Ovary (tissue), 9 donors: ENCODE data around the gene PGPEP1. TPM values are rescaled to one million over a fixed set of nuclear protein-coding genes. Genes with fewer than 3 reads are reported as not detected.

ENCODE experiments used
- DNase-seq, 5 donors: peaks; one replicate each; pipeline ENCODE4 v3.0.0-alpha.2; 2019 to 2020
- H3K27ac ChIP-seq, 2 donors: fragments of 200-600 bp; one replicate each; pipeline versions ENCODE4 v1.5.1 to v1.8.0; 2019 to 2022
- H3K27me3 ChIP-seq: fragments of 200-600 bp; one replicate; pipeline ENCODE4 v1.8.0; 2022
- H3K36me3 ChIP-seq: fragments of 200-600 bp; sonication (generic); one replicate; pipeline ENCODE4 v1.5.1; 2019
- H3K4me1 ChIP-seq: one replicate; pipeline ENCODE4 v1.8.1; 2013; ENCODE audit warnings: mild to moderate bottlenecking, moderate library complexity; ENCODE audit not compliant: insufficient read depth
- H3K4me3 ChIP-seq: fragments of 200-600 bp; sonication (generic); one replicate; pipeline ENCODE4 v1.5.1; 2017
- H3K9me3 ChIP-seq, 2 donors: fragments of 200-600 bp in 1 of 2; sonication (generic) in 1 of 2; one replicate each; pipeline versions ENCODE4 v1.5.1 to v1.8.1; 2013 to 2019; ENCODE audit warnings: mild to moderate bottlenecking in 1 of 2, moderate library complexity in 1 of 2
- EP300 ChIP-seq: sonication (generic); formaldehyde crosslinking; IDR thresholded peaks from one replicate; pipeline ENCODE4 v1.6.1; 2017; ENCODE audit warnings: antibody characterized with exemption
- POLR2A ChIP-seq: fragments of 450-650 bp; IDR thresholded peaks from one replicate; pipeline ENCODE4 v1.6.1; 2017; ENCODE audit warnings: antibody characterized with exemption, mild to moderate bottlenecking, moderate library complexity
- WGBS, 3 donors: extraction: QIAGEN DNeasy Blood & Tissue Kit in 1 of 3; methylation state at CpG; one replicate each; pipeline versions ENCODE4 v1.1.5 to v1.1.7; 2013 to 2017; 5-methylcytosine and 5-hydroxymethylcytosine counted together
- intact Hi-C, 4 donors: fragments of 100-400 bp; cut with DNase I; formaldehyde crosslinking; loops; one replicate each; pipeline versions ENCODE4 v1.11.0 to v1.15.1; 2022 to 2023
- polyA plus RNA-seq, 2 donors: library from polyadenylated mRNA; stranded (reverse); fragments of 200-250 nt in 1 of 2; fragments of 350-450 nt in 1 of 2; fragmentation: Illumina TruSeq in 1 of 2; extraction: RNeasy Lipid Tissue Mini Kit (QIAGEN cat#74804) in 1 of 2; gene quantifications; one replicate each; pipeline ENCODE4 v1.2.3, GENCODE V29; 2013 to 2014
- total RNA-seq, 7 donors: library from RNA; depleted of rRNA in 2 of 7; stranded (reverse); fragments of >200 nt in 2 of 7; fragmentation: NEBNext Ultra II Directional in 3 of 7; extraction: Animal tissue kit (Norgen Biotek cat#: 25700) in 3 of 7; gene quantifications; one replicate each; pipeline versions ENCODE4 v1.1.0 to v1.2.4, GENCODE V29; 2016 to 2023
- TF ChIP-seq, protein P1 (sequence below), 3 donors: fragments of 450-650 bp in 2 of 3; fragments of 200-600 bp in 1 of 3; IDR thresholded peaks; one replicate each; pipeline versions ENCODE4 v1.5.1 to v1.8.0; 2016 to 2022; ENCODE audit warnings: antibody characterized with exemption in 3 of 3, mild to moderate bottlenecking in 1 of 3
- donor health status: DM: no; HTN: no; CAD: no; lungs with moderate emphysema.
- donor health status: DM: no; HTN: no; CAD: no.
- donor health status: Bipolar disorder and iron deficiency.
- donor health status: DM: yes; HTN: yes; CAD: no.
- donor health status: DM: no; HTN: no; CAD: no.
- donor health status: DM: yes; HTN: yes; CAD: no.

PGPEP1 gene
- total and polyA plus RNA-seq, 9 donors = 9.3 to 64.5 (median 40.3) TPM

DNA sequence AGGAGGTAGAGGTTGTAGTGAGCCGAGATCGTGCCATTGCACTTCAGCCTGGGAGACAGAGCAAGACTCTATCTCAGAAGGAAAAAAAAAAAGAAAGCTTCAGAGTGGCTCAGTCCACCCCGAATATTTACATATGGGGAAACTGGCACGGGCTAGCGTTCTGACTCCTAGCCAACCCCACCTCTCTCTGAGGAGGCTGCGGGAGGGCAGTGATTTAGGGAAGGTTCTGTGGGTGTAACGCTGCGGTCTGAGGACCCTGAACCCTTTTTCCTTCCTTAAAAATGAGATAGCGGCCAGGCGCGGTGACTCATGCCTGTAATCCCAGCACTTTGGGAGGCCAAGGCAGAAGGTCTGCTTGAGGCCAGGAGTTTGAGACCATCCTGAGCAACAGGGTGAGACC, 52.0 kb downstream of the PGPEP1 start:
- peak overlapping the region in 1 of 2 donors; percentile 12 for H3K27ac ChIP-seq
- 40% methylated on average over 11 of the region's 11 CpGs for WGBS, 3 donors
- DNase-seq = peak; percentile 34 to 72 (median 51)
- no peaks in the 10 kb centered on the region for H3K27me3 ChIP-seq
- H3K4me3 ChIP-seq = no peak overlapping the region
- intact Hi-C loops = loop anchor here in 1 of 4 donors (5.0 kb wide), 1 partner anchor 45 kb away; no protein-coding TSS in a partner anchor
- no peaks in the 10 kb centered on the region for H3K36me3 ChIP-seq
- TF ChIP-seq EP300 (no peak), POLR2A (no peak)
- TF ChIP-seq, protein P1, sequence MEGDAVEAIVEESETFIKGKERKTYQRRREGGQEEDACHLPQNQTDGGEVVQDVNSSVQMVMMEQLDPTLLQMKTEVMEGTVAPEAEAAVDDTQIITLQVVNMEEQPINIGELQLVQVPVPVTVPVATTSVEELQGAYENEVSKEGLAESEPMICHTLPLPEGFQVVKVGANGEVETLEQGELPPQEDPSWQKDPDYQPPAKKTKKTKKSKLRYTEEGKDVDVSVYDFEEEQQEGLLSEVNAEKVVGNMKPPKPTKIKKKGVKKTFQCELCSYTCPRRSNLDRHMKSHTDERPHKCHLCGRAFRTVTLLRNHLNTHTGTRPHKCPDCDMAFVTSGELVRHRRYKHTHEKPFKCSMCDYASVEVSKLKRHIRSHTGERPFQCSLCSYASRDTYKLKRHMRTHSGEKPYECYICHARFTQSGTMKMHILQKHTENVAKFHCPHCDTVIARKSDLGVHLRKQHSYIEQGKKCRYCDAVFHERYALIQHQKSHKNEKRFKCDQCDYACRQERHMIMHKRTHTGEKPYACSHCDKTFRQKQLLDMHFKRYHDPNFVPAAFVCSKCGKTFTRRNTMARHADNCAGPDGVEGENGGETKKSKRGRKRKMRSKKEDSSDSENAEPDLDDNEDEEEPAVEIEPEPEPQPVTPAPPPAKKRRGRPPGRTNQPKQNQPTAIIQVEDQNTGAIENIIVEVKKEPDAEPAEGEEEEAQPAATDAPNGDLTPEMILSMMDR (IDR thresholded peaks at IDR 0.05) = no peak
- no peaks in the 10 kb centered on the region for H3K9me3 ChIP-seq
- peaks cover 19% of the 10 kb centered on the region for H3K4me1 ChIP-seq

DNA sequence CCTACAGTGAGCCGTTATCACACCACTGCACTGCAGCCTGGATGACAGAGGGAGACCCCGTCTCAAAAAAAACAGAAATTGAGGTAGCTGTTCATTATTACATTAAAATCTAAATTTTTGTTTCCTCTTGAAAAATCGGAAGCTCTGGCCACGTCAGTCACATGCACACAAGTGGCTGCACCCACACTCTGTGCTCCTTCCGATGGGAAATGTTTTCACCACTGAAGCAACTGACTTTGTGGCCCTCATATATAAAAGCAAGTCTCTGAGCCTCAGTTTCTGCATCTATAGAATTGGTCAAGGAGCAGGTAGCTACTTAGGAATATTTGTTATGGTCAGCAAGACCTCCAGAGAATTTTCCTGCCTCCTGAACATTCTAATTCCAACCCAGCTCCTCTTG, 52.5 kb downstream of the PGPEP1 start:
- TF ChIP-seq EP300 = no peak
- TF ChIP-seq POLR2A = no peak
- TF ChIP-seq, protein P1 (IDR thresholded peaks at IDR 0.05) = no peak
- 78 to 81% (median 80%) methylated on average over 5 of the region's 5 CpGs for WGBS, 3 donors
- Histone ChIP-seq H3K27me3 (no peaks in the 10 kb centered on the region), H3K4me1 (peaks cover 21% of the 10 kb centered on the region), H3K4me3 (no peak overlapping the region), H3K36me3 (no peaks in the 10 kb centered on the region), H3K9me3 (no peaks in the 10 kb centered on the region), H3K27ac (peak overlapping the region in 1 of 2 donors; percentile 12)
- intact Hi-C loops = loop anchor here in 1 of 4 donors (5.0 kb wide), 1 partner anchor 46 kb away; no protein-coding TSS in a partner anchor
- DNase-seq = no peak

DNA sequence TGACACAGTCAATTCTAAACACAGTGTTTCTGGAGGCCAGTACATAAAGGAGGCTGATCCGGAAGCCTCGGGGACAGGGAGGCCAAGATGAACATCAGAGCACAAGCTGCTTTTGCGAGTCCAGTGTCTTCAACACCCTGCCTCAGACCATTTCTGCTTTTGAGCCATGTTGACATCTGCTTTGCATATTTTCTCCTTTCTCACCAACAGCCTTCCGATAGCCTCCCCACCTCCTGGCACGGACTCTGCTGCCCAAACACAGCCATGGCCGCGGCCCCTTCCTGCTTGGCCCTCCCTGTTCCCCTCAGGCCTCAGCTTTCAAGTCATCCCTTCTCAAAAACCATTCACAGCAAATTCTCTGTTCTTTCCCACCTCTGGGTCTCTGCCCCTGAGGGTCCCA, 53.4 kb downstream of the PGPEP1 start:
- Histone ChIP-seq H3K9me3 (no peaks in the 10 kb centered on the region), H3K27me3 (no peaks in the 10 kb centered on the region), H3K4me3 (no peak overlapping the region), H3K36me3 (no peaks in the 10 kb centered on the region), H3K27ac (no peak overlapping the region), H3K4me1 (peaks cover 19% of the 10 kb centered on the region)
- TF ChIP-seq, protein P1 (IDR thresholded peaks at IDR 0.05) = no peak
- TF ChIP-seq POLR2A (no peak), EP300 (no peak)
- WGBS, 3 donors = 30 to 39% (median 31%) methylated on average over 7 of the region's 7 CpGs
- DNase-seq = peak in 2 of 5 donors; percentile 51 to 61
- intact Hi-C loops = loop anchor here in 1 of 4 donors (5.0 kb wide), 1 partner anchor 47 kb away; no protein-coding TSS in a partner anchor

DNA sequence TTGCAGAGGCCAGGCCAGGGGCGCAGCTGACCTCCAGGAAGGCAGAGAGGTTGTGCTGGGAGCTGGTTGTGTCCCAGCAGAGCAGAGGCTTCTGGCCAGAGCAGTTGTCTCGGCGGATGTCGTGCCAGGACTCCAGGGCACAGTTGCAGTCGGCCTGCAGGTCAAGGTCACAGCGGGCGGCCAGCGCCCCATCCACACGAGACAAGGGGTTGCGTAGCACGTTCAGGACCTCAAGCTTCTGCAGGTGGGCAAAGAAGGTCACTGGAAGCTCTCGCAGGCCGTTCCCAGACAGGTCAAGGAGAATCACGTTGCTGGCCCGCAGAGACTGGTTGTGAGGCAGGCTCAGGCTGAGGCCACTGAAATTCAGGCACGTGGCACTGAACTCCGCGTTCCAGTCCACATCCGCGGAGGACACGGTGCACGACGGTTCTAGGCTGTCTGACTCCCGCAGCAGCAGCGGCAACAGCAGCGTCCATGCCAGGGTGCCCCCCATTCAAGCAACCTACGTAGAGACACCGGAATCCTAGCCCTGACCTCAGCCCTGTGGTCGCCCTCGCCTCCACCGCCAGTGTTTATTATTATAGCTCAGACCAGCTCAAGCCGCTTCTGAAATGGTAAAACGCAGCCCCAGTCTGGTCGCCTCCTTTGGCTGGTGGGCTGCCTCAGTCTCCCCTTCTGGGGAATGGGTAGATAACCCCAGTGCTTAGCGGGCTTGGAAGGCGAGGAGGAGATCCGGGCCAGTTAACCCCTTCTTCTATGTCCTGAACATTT, 56.3 kb downstream of the PGPEP1 start:
- 15 to 36% (median 19%) methylated on average over 37 of the region's 37 CpGs for WGBS, 3 donors
- intact Hi-C loops = no loop called here
- Histone ChIP-seq H3K4me3 (no peak overlapping the region), H3K9me3 (no peaks in the 10 kb centered on the region), H3K27ac (peak overlapping the region in 1 of 2 donors; percentile 5), H3K27me3 (no peaks in the 10 kb centered on the region), H3K36me3 (no peaks in the 10 kb centered on the region), H3K4me1 (peaks cover 19% of the 10 kb centered on the region)
- TF ChIP-seq, protein P1 (IDR thresholded peaks at IDR 0.05) = no peak
- TF ChIP-seq POLR2A = no peak
- no peak for TF ChIP-seq EP300
- DNase-seq = peak in 3 of 5 donors; percentile 54 to 70 (median 59)
